Thyroid gland (tissue), 4 donors: Measurements from ENCODE around the gene PKM.

Experiments used
- POLR2A ChIP-seq, 2 donors: fragments of 450-650 bp; IDR thresholded peaks; one replicate each; pipeline ENCODE4 v1.6.1; 2017; ENCODE audit warnings: antibody characterized with exemption in 2 of 2, mild to moderate bottlenecking in 2 of 2, moderate library complexity in 1 of 2
- TF ChIP-seq, protein P1 (sequence below), 6 experiments: fragments of 200-600 bp in 3 of 6; fragments of 450-650 bp in 3 of 6; sonication (generic) in 3 of 6; IDR thresholded peaks; one replicate each; pipeline ENCODE4 v1.5.1; 2016 to 2019; ENCODE audit warnings: antibody characterized with exemption in 6 of 6, mild to moderate bottlenecking in 2 of 6, inconsistent platforms in 1 of 6, moderate library complexity in 1 of 6

DNA sequence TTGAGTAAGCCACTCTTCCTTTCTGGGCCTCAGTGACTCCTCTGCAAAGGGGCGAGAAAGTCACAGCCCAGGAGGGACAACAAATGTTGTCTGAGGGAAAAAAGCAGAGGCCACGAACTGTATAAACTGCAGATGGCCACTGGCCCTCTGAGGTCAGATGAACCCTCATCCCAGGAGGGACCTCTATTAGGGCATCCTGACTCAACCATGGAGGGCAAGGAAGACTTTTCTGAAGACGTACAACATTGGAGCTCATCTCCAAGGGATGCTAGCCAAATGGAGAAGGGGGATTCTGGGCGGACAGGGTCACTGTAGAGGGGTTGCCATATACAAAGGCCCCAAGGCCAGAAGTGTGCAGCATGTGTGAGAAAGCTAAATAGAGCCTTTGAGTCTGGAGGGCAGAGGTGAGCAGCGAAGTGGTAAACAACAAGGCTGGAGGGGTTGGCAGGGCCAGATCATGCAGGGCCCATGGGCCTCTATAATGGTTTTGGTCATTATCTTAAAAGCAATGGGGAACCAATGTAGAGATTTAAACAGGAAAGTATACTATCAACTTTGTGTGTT, 50.1 kb downstream of the PKM start:
- TF ChIP-seq, protein P1, sequence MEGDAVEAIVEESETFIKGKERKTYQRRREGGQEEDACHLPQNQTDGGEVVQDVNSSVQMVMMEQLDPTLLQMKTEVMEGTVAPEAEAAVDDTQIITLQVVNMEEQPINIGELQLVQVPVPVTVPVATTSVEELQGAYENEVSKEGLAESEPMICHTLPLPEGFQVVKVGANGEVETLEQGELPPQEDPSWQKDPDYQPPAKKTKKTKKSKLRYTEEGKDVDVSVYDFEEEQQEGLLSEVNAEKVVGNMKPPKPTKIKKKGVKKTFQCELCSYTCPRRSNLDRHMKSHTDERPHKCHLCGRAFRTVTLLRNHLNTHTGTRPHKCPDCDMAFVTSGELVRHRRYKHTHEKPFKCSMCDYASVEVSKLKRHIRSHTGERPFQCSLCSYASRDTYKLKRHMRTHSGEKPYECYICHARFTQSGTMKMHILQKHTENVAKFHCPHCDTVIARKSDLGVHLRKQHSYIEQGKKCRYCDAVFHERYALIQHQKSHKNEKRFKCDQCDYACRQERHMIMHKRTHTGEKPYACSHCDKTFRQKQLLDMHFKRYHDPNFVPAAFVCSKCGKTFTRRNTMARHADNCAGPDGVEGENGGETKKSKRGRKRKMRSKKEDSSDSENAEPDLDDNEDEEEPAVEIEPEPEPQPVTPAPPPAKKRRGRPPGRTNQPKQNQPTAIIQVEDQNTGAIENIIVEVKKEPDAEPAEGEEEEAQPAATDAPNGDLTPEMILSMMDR (IDR thresholded peaks at IDR 0.05), result no peak
- TF ChIP-seq POLR2A (IDR thresholded peaks at IDR 0.05), result no peak
